ENCODE measurements around the gene PGLYRP1. TPM values are rescaled to one million over a fixed set of nuclear protein-coding genes. Genes with fewer than 3 reads are reported as not detected.

The PGLYRP1 gene
- total RNA-seq, 2 donors from 2014 or later, result not detected

Other genes with a start within 250 kb of the PGLYRP1 start
- gene DMPK, start 240.6 kb downstream of the PGLYRP1 start, total RNA-seq, result 10 to 100 TPM; 18.7 to 35.8 TPM
- 10 to 100 TPM; 28.3 to 49.1 TPM for gene DMWD, start 230.2 kb downstream of the PGLYRP1 start, total RNA-seq
- gene RSPH6A, start 207.7 kb downstream of the PGLYRP1 start, total RNA-seq, result under 1 TPM; 0.10 to 0.34 TPM
- gene SYMPK, start 159.9 kb downstream of the PGLYRP1 start, total RNA-seq, result 10 to 100 TPM; 75.5 to 81.6 TPM
- gene FOXA3, start 158.7 kb downstream of the PGLYRP1 start, total RNA-seq, result not detected
- 10 to 100 TPM; 16.0 to 18.7 TPM for gene IRF2BP1, start 136.9 kb downstream of the PGLYRP1 start, total RNA-seq
- 1 to 10 TPM; 7.1 to 7.5 TPM for gene MYPOP, start 120.4 kb downstream of the PGLYRP1 start, total RNA-seq
- not detected for gene NANOS2, start 108.3 kb downstream of the PGLYRP1 start, total RNA-seq
- gene NOVA2, start 49.2 kb downstream of the PGLYRP1 start, total RNA-seq, result not detected
- gene CCDC61, start 27.6 kb downstream of the PGLYRP1 start, total RNA-seq, result 10 to 100 TPM; 13.5 to 15.6 TPM
- not detected for gene IGFL4, start 17.9 kb upstream of the PGLYRP1 start, total RNA-seq
- gene IGFL3, start 101.6 kb upstream of the PGLYRP1 start, total RNA-seq, result not detected
- gene IGFL2, start 125.2 kb upstream of the PGLYRP1 start, total RNA-seq, result under 1 TPM in 1 of 2 donors, not detected in 1; 0.72 TPM
- gene IGFL1, start 206.7 kb upstream of the PGLYRP1 start, total RNA-seq, result not detected

Data from T-helper 17 cell (primary cell).